Measurements from ENCODE around the gene NGRN.

DNA sequence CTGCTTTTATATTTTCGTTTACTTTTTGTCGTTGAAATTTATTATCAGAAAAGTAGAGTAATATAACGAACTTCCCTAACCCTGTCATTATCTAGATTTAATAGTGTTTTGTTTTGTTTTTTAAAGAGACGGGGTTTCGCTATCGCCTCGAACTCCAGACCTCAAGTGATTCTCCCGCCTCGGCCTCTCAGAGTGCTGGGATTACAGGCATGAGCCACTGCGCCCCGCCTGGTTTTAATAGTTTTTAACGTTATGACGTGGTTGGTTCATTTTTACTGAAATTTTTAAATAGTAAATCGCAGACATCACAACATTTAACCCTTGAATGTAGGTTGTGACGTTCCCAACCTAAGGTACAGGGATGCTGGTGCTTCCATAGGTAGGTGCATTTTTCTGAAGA is 1.0 kb downstream of the NGRN start:
- TF ChIP-seq, protein P1, sequence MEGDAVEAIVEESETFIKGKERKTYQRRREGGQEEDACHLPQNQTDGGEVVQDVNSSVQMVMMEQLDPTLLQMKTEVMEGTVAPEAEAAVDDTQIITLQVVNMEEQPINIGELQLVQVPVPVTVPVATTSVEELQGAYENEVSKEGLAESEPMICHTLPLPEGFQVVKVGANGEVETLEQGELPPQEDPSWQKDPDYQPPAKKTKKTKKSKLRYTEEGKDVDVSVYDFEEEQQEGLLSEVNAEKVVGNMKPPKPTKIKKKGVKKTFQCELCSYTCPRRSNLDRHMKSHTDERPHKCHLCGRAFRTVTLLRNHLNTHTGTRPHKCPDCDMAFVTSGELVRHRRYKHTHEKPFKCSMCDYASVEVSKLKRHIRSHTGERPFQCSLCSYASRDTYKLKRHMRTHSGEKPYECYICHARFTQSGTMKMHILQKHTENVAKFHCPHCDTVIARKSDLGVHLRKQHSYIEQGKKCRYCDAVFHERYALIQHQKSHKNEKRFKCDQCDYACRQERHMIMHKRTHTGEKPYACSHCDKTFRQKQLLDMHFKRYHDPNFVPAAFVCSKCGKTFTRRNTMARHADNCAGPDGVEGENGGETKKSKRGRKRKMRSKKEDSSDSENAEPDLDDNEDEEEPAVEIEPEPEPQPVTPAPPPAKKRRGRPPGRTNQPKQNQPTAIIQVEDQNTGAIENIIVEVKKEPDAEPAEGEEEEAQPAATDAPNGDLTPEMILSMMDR (IDR thresholded peaks at IDR 0.05): no peak
- TF ChIP-seq POLR2A (IDR thresholded peaks at IDR 0.05): no peak
